DMS 273 (cell line): ENCODE data around the gene TRAPPC5.
A peak's percentile ranks its signal among the peaks of the same experiment; 100 is the strongest.
"Not testable (repeated sequence)": the region's sequence is repeated elsewhere in the genome, so short reads cannot be mapped to it uniquely, and the experiment has no call there.

Experiments used
- DNase-seq: peaks from one replicate; lab custom pipeline; 2025; ENCODE audit not compliant: unreplicated experiment; lab: John Stamatoyannopoulos, UW

Gene TRAPPC5

GRCh38 chr19:7680606-7681339 is at the start of gene TRAPPC5:
Gene TRAPPC5, plus strand, starts transcription at chr19:7680833. Its CDS starts 1,421 bp downstream, at chr19:7682254.
- DNase-seq, result peak; percentile 93

DNA sequence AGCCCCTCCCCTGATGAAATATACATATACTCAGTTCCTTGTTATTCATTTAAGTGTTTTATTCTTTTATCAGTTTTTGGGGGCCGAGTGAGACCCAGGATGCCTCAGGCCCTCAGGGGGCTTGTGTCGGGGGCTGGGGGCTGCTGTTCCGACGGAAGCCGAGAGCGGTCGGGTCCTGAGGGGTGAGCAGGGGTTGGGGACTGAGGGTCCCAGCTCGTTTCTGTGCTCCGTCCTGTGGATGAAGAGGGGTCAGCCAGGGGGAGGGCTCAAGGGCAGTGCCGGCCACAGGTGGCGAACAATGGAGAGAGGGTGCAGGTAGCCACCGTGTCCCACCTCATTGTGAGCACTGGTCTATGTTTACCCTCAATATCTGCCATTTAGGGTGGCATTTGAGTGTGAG is 49.1 kb upstream of the TRAPPC5 start:
- DNase-seq, result no peak

- DNase-seq, result no peak
These were observed 48.1 kb upstream of the TRAPPC5 start for GRCh38 chr19:7632340-7633203.

DNA sequence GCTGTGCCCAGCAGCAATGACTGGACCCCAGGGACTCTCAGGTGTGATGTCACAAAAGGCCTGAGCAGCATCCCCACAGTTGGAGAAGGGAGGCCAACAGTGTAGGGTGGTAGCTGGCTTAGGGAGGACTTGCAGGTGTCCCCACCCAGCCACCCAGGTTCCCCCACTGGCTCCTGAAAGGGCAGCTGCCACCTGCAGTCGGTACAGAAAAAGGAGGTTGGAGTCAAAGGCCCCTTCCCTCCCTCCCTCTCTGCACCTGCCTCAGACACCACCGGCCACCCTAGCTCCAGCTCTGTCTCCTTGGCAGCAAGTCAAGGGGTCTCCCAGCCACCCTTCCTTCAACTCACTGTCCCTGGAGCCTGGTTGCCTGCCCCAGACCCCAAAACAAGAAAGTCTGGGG is 46.9 kb upstream of the TRAPPC5 start, which contains the start of gene PCP2:
TSS of gene PCP2 (minus strand) at position 22 of the 400 bp plus-strand sequence. CDS start 262 bp downstream, outside the sequence.
- DNase-seq, result no peak

DNA sequence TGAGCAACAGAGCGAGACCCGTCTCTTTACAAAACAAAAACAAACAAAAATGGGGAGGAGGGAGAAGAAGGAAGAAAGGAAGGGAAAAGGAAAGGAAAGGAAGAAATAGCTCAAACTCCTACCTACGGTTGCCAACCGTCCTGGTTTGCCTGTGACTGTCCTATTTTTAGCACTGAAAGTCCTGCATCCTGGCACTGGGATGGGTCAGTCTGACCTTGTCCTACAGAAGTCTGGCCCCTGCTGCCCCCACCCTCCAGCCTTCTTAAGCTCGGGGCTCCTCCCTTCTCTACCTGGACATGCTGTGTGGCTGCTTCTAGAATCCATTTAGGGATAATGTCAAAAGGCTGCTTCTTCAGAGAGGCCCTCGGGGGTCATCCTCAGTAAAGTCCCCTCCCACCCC is 45.0 kb upstream of the TRAPPC5 start:
- no peak for DNase-seq

- no peak for DNase-seq
These were observed 44.3 kb upstream of the TRAPPC5 start for GRCh38 chr19:7636317-7636690.

DNA sequence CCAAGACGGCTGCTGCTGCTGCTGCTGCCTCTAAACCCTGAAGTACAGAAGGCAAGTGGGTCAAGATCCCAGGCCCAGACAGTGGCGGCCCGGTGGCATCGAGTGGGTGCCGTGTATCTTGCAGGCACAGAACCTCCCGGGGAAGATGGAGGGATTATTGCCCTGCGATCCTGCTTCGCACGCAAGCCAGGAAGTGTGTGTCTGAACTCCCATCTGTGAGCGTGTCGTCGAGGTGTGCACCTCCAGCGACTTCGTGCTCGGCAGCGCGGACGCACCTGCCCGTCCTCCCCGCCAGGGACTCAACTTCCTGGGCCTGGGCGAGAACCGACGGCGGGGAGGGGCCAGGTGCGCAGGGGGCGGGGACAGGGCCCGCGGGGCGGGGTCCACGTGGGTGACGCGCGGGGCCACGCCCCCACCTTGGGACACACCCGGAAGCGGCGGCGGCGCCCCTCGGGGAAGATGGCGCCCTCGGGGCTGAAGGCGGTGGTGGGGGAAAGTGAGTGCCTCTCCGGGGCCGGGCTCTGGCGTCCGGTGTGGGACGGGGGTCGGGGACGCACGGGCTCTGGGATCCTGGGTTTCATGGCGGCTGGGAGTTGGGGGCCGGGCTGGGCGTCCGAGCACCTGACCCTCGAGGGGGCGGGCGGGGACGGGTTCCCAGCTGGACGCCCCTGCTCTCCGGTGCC is 43.8 kb upstream of the TRAPPC5 start, which contains the start of gene STXBP2:
TSS of gene STXBP2 (plus strand) at position 420 of the 683 bp plus-strand sequence. CDS start at position 460, 40 bp downstream.
- DNase-seq, result peak; percentile 56

DNA sequence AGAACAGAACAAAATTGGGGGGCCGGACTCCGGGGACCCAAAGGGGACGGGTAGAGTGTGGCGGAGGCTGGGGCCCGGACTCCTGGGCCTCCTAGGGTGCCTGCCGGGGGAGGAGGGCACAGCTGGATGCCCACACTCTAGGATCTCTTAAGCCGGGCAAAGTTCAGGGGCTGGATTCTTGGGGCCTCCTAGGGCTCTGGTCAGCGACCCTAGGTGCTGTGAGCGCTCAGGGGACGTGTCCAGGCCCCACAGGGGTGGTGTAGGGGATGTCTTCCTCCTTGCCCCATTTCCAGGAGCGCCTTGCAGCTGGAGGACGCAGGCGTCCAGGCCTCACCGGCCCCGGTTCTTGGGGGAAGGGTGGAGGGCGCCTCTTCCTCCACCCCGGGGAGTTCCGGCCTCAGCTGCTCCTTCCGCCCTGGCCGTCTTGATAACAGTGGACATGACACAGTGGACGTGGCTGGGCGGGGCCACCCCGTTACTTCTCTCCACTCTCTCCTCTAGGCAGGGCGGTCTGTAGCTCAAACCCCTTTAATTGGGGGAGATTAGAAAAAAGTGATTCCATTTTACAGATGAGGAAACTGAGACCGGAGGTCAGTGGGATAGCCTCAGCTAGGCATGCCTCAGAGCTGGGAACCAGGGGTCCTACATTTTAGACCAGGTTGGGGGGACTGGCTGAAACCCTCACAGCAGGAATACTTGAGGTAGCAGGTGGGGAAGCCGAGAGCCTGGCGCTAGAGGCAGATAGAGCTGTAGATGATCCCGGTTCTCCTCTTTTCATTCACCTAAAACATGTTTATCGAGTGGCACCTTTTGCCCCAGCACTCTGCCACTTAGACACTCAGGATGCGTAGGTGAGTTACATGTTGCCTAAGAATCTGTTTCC is 43.0 kb upstream of the TRAPPC5 start:
- no peak for DNase-seq

DNA sequence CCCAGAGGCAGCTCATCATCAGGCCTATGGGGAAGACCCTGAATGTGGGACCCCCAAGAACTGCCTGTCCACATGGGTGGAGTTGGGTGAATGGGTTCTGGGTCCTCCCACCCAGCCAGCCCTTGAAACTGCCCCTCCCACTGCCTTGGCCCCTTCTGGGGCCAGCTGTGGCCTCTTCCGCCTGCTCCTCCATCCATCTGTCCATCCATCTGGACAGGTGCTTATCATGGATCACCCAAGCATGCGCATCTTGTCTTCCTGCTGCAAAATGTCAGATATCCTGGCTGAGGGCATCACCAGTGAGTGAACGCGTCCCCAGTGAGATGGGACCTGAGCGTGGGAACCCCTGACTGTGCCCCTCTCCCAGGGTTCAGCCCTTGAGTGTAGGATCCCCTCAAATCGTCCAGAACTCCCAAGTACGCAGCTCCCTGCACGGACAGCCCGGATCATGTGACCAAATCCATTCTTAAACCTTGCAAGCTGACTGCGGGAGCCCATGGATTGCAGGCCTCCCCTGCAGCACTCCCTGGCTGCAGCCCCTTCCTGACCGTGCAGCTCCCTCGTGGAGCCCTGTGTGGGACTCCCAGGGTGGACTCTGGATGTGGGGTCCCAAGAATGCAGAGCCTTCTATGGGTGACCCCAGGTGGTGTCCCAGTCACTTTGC is 41.7 kb upstream of the TRAPPC5 start:
- DNase-seq, result peak; percentile 92

- DNase-seq, result no peak
These were observed 40.7 kb upstream of the TRAPPC5 start for GRCh38 chr19:7639863-7640348.

DNA sequence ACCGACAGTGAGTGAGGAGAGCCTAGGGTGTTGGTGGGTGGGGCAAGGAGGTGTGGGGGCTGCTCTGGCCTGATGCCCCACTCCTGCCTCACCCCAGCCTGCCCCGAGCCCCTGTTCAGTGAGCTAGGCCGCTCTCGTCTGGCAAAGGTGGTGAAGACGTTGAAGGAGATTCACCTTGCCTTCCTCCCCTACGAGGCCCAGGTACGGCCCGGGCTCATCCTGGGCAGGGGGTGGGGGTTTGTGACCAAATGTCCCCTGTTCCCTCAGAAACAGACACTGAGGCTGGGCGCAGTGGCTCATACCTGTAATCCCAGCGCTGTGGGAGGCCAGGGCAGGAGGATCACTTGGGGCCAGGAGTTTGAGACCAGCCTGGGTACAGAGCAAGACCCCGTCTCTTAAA is 39.8 kb upstream of the TRAPPC5 start:
- no peak for DNase-seq

DNA sequence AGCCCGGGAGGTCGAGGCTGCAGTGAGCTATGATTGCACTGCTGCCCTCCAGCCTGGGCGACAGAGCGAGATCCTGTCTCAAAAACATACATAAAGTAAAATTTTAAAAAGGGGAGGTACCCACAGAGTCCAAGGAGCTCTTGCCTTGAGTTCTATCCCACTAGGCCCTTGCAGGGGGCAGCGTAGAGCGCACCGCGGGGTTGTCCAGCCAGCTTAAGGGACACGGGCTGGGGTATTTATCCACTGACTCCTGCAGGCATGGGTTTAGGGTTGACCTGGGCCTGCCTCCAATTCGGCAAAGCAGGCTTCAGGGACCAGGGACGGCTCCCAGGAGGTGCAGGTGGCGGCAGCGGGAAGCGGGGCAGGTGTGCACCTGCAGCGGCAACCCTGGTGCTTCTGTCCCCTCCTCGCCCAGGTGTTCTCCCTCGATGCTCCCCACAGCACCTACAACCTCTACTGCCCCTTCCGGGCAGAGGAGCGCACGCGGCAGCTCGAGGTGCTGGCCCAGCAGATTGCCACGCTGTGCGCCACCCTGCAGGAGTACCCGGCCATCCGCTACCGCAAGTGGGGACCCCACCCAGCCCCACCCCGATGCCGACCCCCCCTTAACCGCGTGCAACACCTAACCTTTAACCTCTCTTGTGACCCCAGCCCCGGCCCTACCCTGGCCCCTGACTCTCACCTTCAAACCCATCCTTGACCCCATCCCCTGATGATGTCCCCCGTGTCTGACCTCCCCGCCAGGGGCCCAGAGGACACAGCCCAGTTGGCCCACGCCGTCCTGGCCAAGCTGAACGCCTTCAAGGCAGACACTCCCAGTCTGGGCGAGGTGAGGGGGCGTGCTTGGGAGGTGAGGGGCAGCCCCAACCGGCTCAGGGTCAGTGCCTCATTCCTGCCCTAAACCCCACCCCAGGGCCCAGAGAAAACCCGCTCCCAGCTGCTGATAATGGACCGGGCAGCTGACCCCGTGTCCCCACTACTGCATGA is 39.0 kb upstream of the TRAPPC5 start:
- DNase-seq, result peak; percentile 36

DNA sequence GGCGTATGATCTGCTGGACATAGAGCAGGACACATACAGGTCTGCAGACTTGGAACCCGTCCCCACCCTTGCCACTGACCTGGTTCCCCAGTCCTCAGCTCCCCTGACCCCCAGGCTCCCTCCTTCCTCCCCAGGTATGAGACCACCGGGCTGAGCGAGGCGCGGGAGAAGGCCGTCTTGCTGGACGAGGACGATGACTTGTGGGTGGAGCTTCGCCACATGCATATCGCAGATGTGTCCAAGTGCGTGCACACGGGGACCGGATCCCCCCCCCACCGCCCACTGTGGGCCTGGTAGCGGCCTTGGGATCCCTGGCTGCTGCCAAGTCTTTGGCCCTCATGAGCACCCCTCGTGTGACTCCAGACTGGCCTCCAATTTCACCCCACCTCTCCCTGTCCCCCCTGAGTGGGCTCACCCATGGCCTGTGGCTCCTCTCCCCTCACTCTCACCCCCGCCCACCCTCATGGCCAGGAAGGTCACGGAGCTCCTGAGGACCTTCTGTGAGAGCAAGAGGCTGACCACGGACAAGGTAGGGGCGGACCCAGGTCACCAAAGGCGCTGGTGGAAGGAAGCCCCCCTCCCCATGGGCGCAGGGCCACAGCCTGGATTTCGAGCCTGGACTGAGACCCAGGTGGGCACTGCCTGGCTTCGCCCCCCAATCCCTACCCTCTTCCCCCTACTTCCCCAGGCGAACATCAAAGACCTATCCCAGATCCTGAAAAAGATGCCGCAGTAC is 38.2 kb upstream of the TRAPPC5 start:
- no peak for DNase-seq

- no peak for DNase-seq
These were observed 37.6 kb upstream of the TRAPPC5 start for GRCh38 chr19:7643031-7643415.

DNA sequence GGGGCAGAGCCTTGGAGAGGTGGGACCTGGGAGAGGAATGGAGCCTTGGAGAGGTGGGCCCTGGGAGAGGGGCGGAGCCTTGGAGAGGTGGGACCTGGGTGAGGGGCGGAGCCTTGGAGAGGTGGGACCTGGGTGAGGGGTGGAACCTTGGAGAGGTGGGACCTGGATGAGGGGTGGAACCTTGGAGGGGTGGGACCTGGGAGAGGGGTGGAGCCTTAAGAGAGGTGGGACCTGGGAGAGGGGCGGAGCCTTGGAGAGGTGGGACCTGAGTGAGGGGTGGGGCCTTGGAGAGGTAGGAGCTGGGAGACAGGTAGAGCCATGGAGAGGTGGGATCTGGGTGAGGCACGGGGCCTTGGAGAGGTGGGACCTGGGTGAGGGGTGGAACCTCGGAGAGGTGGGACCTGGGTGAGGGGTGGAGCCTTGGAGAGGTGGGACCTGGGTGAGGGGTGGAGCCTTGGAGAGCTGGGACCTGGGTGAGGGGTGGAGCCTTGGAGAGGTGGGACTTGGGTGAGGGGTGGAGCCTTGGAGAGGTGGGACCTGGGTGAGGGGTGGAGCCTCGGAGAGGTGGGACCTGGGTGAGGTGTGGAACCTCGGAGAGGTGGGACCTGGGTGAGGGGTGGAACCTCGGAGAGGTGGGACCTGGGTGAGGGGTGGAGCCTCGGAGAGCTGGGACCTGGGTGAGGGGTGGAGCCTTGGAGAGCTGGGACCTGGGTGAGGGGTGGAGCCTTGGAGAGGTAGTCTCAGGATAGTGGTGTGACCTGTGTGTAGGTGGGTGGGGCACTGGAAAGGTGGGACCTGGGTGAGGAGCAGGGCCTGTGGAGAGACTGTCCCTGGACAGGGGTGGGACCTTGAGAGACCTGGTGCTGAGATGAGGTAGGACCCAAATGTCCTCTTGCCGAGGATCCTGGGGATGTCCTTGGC is 36.7 kb upstream of the TRAPPC5 start:
- DNase-seq, result not testable (repeated sequence)

DNA sequence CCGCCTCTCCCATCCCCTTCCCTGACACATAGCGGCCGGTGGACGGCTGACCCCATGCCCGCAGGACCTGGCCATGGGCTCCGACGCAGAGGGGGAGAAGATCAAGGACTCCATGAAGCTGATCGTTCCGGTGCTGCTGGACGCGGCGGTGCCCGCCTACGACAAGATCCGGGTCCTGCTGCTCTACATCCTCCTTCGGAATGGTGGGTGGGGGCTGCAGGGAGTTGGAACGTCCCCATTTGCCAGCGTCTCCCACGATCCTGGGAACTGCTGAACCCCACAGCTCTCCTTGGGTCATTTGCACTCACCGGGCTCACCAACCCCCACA is 36.1 kb upstream of the TRAPPC5 start:
- DNase-seq, result no peak

DNA sequence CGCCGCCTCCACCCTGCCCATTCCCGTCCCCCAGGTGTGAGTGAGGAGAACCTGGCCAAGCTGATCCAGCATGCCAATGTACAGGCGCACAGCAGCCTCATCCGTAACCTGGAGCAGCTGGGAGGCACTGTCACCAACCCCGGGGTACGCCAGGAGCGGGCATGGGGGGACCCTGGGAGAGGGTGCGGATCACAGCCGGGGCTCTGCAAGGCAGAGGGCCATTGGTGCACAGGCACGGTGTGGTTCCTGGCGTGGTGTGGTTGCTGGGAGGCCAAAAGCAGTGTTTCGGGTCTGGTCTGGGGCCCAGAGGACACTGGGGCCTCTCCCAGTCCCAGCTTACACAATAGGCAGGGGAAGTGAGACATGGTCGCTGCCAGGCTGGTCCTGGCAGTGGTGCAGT is 35.5 kb upstream of the TRAPPC5 start:
- no peak for DNase-seq
